ENCODE data around the gene BUB1B.

DNA sequence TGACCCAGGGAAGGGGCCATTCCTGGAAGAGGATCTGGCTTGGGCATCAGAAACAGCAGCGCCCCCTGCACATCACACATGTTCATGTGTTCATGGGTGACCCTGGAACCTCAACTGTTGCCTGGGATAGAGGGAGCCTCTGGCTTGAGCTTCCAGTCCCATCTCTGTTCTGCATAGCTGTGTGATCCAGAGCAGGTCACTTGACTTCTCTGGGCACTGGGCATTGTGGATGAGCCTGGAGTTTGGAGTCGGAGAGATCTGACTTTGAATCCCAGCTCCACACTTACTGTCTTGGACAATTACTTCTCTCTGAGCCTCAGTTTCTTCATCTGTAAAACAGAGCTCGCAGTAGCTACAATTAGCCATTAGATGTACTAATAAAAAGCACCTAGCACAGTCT, 93.6 kb downstream of the BUB1B start:
- TF ChIP-seq, protein P1, sequence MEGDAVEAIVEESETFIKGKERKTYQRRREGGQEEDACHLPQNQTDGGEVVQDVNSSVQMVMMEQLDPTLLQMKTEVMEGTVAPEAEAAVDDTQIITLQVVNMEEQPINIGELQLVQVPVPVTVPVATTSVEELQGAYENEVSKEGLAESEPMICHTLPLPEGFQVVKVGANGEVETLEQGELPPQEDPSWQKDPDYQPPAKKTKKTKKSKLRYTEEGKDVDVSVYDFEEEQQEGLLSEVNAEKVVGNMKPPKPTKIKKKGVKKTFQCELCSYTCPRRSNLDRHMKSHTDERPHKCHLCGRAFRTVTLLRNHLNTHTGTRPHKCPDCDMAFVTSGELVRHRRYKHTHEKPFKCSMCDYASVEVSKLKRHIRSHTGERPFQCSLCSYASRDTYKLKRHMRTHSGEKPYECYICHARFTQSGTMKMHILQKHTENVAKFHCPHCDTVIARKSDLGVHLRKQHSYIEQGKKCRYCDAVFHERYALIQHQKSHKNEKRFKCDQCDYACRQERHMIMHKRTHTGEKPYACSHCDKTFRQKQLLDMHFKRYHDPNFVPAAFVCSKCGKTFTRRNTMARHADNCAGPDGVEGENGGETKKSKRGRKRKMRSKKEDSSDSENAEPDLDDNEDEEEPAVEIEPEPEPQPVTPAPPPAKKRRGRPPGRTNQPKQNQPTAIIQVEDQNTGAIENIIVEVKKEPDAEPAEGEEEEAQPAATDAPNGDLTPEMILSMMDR (IDR thresholded peaks at IDR 0.05), result no peak
- no peak for TF ChIP-seq POLR2AphosphoS5 (IDR thresholded peaks at IDR 0.05; ENCODE audit: low read depth, low read length)
- TF ChIP-seq, protein P2, sequence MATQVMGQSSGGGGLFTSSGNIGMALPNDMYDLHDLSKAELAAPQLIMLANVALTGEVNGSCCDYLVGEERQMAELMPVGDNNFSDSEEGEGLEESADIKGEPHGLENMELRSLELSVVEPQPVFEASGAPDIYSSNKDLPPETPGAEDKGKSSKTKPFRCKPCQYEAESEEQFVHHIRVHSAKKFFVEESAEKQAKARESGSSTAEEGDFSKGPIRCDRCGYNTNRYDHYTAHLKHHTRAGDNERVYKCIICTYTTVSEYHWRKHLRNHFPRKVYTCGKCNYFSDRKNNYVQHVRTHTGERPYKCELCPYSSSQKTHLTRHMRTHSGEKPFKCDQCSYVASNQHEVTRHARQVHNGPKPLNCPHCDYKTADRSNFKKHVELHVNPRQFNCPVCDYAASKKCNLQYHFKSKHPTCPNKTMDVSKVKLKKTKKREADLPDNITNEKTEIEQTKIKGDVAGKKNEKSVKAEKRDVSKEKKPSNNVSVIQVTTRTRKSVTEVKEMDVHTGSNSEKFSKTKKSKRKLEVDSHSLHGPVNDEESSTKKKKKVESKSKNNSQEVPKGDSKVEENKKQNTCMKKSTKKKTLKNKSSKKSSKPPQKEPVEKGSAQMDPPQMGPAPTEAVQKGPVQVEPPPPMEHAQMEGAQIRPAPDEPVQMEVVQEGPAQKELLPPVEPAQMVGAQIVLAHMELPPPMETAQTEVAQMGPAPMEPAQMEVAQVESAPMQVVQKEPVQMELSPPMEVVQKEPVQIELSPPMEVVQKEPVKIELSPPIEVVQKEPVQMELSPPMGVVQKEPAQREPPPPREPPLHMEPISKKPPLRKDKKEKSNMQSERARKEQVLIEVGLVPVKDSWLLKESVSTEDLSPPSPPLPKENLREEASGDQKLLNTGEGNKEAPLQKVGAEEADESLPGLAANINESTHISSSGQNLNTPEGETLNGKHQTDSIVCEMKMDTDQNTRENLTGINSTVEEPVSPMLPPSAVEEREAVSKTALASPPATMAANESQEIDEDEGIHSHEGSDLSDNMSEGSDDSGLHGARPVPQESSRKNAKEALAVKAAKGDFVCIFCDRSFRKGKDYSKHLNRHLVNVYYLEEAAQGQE (IDR thresholded peaks at IDR 0.05; ENCODE audit: insufficient read depth in 1 of 2, low read depth in 2 of 2, low read length in 1 of 2), result no peak

Measured in Panc1 (cell line).